Osteoblast (primary cell): ENCODE data around the gene VSIG8. TPM values are rescaled to one million over a fixed set of nuclear protein-coding genes. Genes with fewer than 3 reads are reported as not detected.

Source experiments
- DNase-seq: peaks from one replicate; pipeline ENCODE4 v3.0.0; 2011; ENCODE audit warnings: low spot score, mixed read lengths; ENCODE audit not compliant: insufficient read length; ENCODE audit errors: missing footprints
- H2AFZ ChIP-seq: 2 replicates; pipeline ENCODE4 v1.6.0; 2011; ENCODE audit warnings: mild to moderate bottlenecking, low read length
- H3K27ac ChIP-seq: 2 replicates; pipeline ENCODE4 v1.5.1; 2011; ENCODE audit warnings: mild to moderate bottlenecking, low read depth, low read length, moderate library complexity
- H3K27me3 ChIP-seq: 2 replicates; pipeline ENCODE4 v1.6.0; 2012; ENCODE audit warnings: mild to moderate bottlenecking, control low read depth, inconsistent platforms, low read length, moderate library complexity; ENCODE audit not compliant: insufficient read depth
- H3K36me3 ChIP-seq: 2 replicates; pipeline ENCODE4 v1.5.1; 2011; ENCODE audit warnings: mild to moderate bottlenecking, low read length, control low read depth, moderate library complexity; ENCODE audit not compliant: insufficient read depth
- H3K4me1 ChIP-seq: 2 replicates; pipeline ENCODE4 v1.5.1; 2011; ENCODE audit warnings: mild to moderate bottlenecking, low read length, control low read depth, moderate library complexity; ENCODE audit not compliant: insufficient read depth
- H3K4me2 ChIP-seq: 2 replicates; pipeline ENCODE4 v1.6.0; 2011; ENCODE audit warnings: mild to moderate bottlenecking, low read length; ENCODE audit not compliant: insufficient read depth
- H3K4me3 ChIP-seq: fragments of 200-600 bp; sonication (generic); 3 replicates; pipeline ENCODE4 v1.5.1; 2012; ENCODE audit warnings: mild to moderate bottlenecking, low read length, inconsistent platforms; ENCODE audit not compliant: insufficient read depth
- H3K79me2 ChIP-seq: 2 replicates; pipeline ENCODE4 v1.6.0; 2012; ENCODE audit warnings: mild to moderate bottlenecking, low read length, control low read depth, inconsistent platforms; ENCODE audit not compliant: insufficient read depth
- H3K9me3 ChIP-seq: 2 replicates; pipeline ENCODE4 v1.5.1; 2011; ENCODE audit warnings: low read depth, low read length, control low read depth
- H4K20me1 ChIP-seq: 2 replicates; pipeline ENCODE4 v1.6.0; 2012; ENCODE audit warnings: mild to moderate bottlenecking, low read length, control low read depth; ENCODE audit not compliant: insufficient read depth
- total RNA-seq: library from RNA; depleted of rRNA; stranded (reverse); fragments of >200 nt; gene quantifications from 2 replicates; pipeline ENCODE4 v1.2.3, GENCODE V29; 2012
- TF ChIP-seq, protein P1 (sequence below): IDR thresholded peaks from 2 replicates; pipeline ENCODE4 v1.5.1; 2011; ENCODE audit warnings: mild to moderate bottlenecking, low read depth, low read length, moderate library complexity; ENCODE audit errors: extremely low read depth

Gene VSIG8
- total RNA-seq, 1 donor, result not detected

DNA sequence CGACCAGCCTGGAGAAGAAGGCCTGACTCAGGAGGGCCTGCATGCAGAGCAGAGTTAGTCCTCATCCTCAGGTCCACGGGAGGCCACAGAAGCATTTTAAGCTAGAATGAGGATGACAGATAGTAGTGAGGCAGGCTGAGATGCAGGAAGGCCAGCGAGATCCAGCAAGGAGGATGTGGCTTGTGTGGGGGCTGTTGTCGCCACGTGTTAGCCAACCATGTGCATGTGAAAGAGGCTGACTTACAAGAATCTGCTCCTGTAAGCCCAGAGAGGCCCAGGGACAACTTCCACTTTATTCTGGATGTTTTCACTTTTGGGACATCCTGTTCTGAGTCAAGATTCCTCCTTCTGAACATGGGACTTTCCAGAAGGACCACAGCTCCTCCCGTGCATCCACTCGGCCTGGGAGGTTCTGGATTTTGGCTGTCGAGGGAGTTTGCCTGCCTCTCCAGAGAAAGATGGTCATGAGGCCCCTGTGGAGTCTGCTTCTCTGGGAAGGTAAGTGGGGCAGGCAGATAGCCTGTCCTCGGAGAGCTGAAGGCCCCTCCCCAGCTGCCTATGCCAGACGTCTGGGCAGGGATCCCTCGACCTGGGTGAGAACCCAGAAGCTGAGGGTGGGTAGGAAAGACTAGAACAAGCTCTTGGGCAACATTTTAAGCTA is 35.9 kb downstream of the VSIG8 start, which contains the start of gene SLAMF8:
TSS of gene SLAMF8 (plus strand) at position 433 of the 661 bp plus-strand sequence. CDS start at position 459, 26 bp downstream.
- Histone ChIP-seq H3K27ac (no peak within 1 kb of the TSS), H3K4me1 (peaks cover 6% of the 10 kb centered on the region), H3K79me2 (no peaks in the 10 kb centered on the region), H3K9me3 (no peaks in the 10 kb centered on the region), H3K36me3 (no peaks in the 10 kb centered on the region), H3K4me3 (no peak within 1 kb of the TSS), H4K20me1 (no peaks in the 10 kb centered on the region), H3K4me2 (no peak within 1 kb of the TSS), H3K27me3 (peaks cover 21% of the 10 kb centered on the region), H2AFZ (no peak within 1 kb of the TSS)
- TF ChIP-seq, protein P1, sequence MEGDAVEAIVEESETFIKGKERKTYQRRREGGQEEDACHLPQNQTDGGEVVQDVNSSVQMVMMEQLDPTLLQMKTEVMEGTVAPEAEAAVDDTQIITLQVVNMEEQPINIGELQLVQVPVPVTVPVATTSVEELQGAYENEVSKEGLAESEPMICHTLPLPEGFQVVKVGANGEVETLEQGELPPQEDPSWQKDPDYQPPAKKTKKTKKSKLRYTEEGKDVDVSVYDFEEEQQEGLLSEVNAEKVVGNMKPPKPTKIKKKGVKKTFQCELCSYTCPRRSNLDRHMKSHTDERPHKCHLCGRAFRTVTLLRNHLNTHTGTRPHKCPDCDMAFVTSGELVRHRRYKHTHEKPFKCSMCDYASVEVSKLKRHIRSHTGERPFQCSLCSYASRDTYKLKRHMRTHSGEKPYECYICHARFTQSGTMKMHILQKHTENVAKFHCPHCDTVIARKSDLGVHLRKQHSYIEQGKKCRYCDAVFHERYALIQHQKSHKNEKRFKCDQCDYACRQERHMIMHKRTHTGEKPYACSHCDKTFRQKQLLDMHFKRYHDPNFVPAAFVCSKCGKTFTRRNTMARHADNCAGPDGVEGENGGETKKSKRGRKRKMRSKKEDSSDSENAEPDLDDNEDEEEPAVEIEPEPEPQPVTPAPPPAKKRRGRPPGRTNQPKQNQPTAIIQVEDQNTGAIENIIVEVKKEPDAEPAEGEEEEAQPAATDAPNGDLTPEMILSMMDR, result no peak
- DNase-seq, result no peak

DNA sequence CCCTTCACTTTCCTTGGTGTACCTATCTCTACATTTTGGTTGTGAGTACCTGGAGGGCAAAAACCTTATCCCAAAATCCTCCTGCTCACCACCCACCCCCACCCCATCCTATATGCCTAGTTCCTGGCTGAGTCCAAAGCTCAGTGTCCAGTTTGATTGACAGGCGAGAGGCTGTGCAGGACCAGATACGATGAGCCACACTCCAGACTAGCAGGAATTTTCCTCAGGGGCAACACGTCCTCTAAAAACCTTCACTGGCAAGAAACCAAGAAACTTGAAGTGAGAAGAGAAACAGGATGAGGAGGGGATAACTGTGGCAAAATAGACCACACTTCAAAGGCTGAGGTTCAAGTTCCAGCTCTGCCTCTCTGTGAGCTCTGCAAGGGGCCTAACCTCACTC is 36.9 kb downstream of the VSIG8 start:
- H3K27me3 ChIP-seq, result peaks cover 24% of the 10 kb centered on the region
- H3K4me2 ChIP-seq, result no peak overlapping the region
- no peak overlapping the region for H3K27ac ChIP-seq
- H3K4me1 ChIP-seq, result peaks cover 6% of the 10 kb centered on the region
- H2AFZ ChIP-seq, result no peak overlapping the region
- no peaks in the 10 kb centered on the region for H3K79me2 ChIP-seq
- H4K20me1 ChIP-seq, result no peaks in the 10 kb centered on the region
- H3K9me3 ChIP-seq, result no peaks in the 10 kb centered on the region
- TF ChIP-seq, protein P1, result no peak
- no peaks in the 10 kb centered on the region for H3K36me3 ChIP-seq
- no peak for DNase-seq
- H3K4me3 ChIP-seq, result no peak overlapping the region

DNA sequence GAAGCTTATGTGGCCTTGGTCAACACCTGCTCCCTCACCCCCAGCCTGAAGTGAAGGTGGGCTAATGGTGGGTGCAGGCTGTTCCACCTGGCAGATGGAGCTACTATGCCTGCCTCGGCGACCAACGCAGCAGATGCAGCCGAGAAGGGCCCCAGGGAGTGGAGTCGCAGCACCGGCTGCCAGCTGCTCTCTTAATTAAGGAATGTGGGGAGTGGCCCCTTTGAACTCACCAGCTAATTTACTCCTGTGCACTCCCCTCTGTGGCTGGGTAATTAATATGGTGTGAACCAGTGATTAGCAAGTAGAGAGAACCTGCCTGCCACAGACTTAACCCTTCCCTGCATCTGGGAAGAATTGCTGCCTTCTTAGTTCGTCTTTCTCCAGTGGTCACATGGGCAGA is 39.1 kb downstream of the VSIG8 start:
- Histone ChIP-seq H4K20me1 (no peaks in the 10 kb centered on the region), H3K4me2 (no peak overlapping the region), H3K4me3 (no peak overlapping the region), H3K9me3 (no peaks in the 10 kb centered on the region), H3K79me2 (no peaks in the 10 kb centered on the region), H3K27ac (no peak overlapping the region), H2AFZ (no peak overlapping the region), H3K36me3 (no peaks in the 10 kb centered on the region), H3K27me3 (peaks cover 24% of the 10 kb centered on the region), H3K4me1 (no peaks in the 10 kb centered on the region)
- DNase-seq, result no peak
- TF ChIP-seq, protein P1, result no peak

DNA sequence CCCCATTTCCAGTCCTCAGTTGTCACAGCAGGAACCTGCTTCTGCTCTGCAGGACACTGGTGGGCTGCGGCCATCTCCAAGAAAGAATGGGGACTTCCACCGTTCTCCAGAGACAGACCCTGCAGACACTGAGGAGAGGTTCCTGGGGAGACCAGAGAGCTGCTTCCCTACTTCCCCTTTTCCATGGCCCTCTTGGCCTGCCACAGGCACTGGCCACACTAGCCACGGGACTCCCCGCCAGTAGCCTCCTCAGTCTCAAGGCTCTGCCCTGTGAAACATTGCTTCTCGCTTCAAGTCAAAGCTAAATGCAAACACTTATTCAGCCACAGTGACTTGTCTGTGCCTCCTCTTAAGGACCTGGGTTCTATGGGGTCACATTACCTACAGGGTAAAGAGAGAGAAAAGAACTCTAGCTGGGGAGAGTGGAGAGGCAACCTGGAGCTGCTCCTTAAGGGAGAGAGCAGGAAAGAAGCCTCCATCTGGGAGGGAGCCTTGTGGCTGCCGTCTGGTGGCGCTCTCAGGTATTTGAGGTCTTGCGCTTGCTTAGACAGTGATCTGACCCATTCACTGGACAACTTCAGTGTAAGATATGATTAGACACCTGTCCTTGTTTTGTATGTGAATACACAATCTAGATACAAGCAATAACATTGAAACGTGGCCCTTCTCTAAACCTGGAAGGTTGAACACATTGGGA is 41.1 kb downstream of the VSIG8 start:
- no peak for DNase-seq
- no peaks in the 10 kb centered on the region for H3K79me2 ChIP-seq
- no peak overlapping the region for H3K4me3 ChIP-seq
- no peak overlapping the region for H3K27ac ChIP-seq
- no peaks in the 10 kb centered on the region for H3K36me3 ChIP-seq
- no peaks in the 10 kb centered on the region for H4K20me1 ChIP-seq
- no peaks in the 10 kb centered on the region for H3K9me3 ChIP-seq
- TF ChIP-seq, protein P1, result no peak
- no peak overlapping the region for H3K4me2 ChIP-seq
- no peak overlapping the region for H2AFZ ChIP-seq
- no peaks in the 10 kb centered on the region for H3K4me1 ChIP-seq
- H3K27me3 ChIP-seq, result peaks cover 24% of the 10 kb centered on the region
